GM19438 (cell line): ENCODE measurements around the gene FTSJ3.

Experiments
- ATAC-seq: cut with Tn5 transposase; IDR thresholded peaks from one replicate; pipeline ENCODE4 v1.9.1; 2021; ENCODE audit warnings: low read depth; ENCODE audit not compliant: unreplicated experiment

Gene FTSJ3

DNA sequence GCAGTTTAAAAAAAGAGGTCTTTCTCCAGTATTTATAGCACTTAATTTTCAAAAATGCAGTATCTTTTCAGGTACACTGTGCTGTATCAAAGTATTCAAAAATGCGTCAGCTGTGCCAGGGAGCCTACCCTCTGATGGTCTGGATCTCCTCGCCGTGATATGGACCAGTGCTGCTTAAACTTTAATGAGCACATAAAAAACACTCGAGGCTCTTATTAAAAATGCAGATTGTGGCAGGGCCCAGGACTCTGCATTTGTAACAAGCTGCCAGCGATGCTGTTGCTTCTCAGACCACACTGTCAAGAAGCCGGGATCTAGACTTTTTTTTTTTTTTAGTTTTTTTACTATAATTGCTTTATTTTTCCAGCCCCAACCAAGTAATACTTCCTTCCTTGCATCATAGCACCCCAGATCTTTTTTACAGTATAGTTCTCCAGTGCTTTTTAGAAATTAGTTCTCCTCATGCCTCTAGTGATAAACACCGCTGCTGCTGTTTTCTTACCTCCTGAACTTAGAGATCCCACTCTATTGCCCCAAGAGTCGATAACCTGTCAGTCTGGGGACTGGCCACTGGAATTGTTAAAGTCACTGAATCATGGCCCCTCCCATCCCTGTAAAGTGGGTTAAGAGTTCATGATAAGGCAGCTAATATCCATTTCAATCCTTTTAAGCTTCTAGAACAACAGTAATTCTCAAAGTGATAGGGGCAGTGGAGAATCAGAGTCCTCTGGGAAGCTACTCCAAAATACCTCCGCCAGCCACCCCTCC lies 16.6 kb upstream of the FTSJ3 start:
- ATAC-seq, result no peak

GRCh38 chr17:63843387-63843888 lies 16.0 kb upstream of the FTSJ3 start:
- ATAC-seq, result peak; percentile 15

- ATAC-seq, result peak; percentile 64
Observed at GRCh38 chr17:63842540-63843386, 15.3 kb upstream of the FTSJ3 start, which contains the start of gene SMARCD2. Gene SMARCD2, minus strand, starts transcription at chr17:63842685. Its CDS starts 11 bp downstream, at chr17:63842674.

DNA sequence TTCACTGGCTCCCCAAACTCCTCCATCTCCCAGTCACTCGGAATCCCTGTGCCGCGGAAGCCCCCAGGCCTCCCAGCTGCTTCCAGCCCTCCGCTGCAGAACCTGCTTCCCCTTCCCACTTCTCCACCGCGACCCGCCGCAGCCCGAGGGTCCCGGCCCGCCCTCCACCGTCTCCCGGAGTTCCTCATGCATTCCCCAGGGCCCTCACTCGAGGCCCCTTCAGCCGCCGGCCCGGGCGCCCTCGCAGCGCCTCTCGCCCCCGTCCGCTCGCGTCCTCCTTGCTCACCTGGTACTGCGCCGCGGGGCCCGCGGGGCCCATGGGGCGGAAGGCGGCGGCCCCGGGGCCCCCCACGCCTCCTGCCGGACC lies 14.7 kb upstream of the FTSJ3 start:
- peak; percentile 34 for ATAC-seq

GRCh38 chr17:63841350-63842172 lies 14.1 kb upstream of the FTSJ3 start:
- no peak for ATAC-seq

- no peak for ATAC-seq
Observed at GRCh38 chr17:63840591-63841349, 13.3 kb upstream of the FTSJ3 start.

- ATAC-seq, result no peak
Observed at GRCh38 chr17:63838631-63839171, 11.2 kb upstream of the FTSJ3 start.

DNA sequence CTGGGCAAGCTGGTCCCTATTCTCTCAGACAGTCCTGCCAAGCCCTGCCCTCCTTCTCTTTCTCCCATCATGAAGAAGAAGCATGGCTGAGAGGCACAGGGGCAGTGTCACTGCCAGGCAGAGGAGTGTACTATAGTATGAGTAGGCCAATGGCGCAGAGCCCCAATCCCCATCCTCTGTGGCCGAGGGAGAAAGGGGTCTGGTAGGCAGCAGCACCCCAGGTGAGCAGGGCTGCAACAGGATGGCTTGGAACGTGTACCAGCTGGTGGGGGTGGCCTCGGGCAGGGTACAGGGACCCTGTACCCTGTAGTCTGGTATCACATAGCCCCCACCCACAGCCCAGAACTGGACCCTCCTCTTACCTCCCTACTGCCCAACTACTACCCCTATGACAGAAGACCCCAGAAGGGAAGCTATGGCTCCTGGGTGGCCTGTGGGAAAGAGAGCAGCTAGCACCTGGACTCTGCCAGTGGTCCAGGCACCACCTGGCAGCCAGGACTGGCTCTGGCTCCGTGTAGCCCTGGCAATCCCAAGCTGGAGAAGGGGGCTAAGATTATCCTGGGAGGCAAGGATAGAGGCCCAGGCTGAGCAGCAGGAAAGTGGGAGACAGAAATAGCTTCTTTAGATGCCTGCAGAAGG lies 10.6 kb upstream of the FTSJ3 start:
- ATAC-seq, result no peak

- no peak for ATAC-seq
Observed at GRCh38 chr17:63837480-63837879, 10.0 kb upstream of the FTSJ3 start.

DNA sequence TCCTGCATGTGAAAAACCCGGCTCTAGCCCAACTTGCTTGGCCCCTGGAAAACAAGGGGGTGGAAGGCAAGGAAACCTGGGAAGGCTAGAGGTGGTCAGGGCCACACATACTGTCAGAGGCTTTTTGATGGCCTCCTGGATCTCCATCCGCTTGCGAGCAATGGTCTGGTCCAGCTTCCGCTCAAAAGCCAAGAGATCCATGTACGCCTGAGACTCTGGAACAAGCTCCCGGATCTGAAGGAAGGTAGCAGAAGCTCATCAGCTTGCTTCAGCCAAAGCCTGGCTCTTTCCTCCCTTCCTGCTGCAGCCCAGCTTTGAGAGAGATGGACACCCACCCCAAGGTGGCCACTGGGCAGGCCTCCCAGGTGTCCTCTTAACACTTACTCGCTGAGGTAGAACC lies 9.3 kb upstream of the FTSJ3 start:
- ATAC-seq, result no peak

DNA sequence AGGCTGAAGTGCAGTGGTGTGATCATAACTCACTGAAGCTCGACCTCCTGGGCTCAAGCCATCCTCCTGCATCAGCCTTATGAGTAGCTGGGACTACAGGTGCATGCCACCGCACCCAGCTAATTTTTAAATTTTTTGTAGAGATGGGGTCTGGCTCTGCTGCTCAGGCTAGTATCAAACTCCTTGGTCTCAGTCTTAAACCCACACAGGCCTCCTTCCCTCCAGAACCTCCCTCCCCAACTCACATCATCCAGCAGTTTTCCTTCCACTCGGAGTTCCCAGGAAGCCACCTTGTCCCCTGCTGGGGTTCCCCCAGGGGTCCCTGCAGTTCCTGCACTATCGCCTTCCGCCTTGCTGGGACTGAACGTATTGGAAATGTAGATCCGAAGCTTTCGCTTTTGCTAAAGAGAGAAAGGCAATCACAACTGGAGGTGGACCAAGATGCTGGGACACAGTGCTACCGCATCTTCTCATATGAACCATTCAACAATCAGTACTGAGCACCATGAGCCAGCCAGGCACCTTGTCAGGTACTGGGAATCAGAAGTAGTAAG lies 7.8 kb upstream of the FTSJ3 start:
- no peak for ATAC-seq

DNA sequence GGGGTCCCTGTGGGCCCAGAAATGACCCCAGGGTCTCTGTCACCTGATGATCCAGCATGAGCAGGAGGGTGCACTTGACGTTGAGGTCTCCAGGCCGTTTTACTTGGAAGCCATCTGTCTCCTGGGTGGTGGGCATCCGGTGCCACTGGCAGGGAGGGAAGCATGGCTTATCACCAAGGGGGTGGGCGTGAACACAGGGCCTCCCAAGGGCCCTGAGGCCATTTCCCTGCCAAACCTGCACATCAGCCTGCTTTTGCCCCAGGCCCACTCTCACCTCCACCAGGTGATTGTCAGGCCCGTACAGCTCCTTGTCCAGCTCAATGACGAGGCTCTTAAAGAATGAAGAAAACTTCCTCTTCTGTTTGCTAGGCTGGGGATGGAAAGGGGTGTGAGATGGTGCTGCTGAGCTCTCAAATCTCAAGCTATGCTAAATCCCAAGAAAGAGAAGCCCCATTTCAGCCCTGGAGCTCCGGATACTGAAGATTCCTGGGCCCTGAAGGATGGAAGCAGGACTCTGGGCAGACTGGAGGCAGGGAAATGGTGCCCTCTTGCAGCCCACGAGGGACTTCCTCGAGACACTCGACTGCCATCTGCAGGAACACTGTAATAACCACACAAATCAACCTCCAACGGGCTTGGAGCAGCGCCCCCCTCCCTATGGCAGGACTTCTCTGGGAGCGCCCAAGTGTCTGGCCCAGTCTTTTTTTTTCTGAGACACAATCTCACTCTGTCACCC lies 7.1 kb upstream of the FTSJ3 start:
- ATAC-seq, result peak; percentile 71

DNA sequence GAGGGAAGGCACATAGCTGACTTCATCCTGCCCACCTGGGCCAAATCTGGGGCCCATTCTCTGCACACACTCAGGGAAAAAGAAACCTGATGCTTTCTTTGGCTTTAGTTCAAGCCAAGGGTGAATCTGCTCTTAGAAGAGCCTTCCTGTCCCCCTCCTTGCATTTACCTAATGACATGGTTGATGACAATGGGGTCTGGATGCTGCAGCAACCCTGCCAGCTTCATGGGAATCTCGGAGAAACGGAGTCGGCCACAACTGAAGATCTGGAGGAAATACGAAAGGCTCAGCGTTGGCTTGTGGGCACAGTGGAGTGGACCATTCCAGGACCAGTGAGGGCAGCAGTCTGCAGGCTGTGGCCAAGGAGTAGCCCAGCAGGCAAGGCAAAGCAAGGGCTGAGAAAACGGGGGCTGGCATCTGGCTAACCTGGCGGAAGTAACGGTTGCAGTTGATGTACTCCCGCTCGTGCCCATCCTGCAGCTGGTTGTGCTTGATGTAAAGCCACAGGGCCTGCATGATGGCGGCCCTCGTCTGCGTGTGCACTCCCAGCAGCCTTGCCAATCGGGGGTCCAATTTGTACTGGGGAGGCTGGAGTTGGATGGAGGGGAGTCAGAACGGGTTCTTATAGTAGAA lies 6.4 kb upstream of the FTSJ3 start:
- no peak for ATAC-seq

DNA sequence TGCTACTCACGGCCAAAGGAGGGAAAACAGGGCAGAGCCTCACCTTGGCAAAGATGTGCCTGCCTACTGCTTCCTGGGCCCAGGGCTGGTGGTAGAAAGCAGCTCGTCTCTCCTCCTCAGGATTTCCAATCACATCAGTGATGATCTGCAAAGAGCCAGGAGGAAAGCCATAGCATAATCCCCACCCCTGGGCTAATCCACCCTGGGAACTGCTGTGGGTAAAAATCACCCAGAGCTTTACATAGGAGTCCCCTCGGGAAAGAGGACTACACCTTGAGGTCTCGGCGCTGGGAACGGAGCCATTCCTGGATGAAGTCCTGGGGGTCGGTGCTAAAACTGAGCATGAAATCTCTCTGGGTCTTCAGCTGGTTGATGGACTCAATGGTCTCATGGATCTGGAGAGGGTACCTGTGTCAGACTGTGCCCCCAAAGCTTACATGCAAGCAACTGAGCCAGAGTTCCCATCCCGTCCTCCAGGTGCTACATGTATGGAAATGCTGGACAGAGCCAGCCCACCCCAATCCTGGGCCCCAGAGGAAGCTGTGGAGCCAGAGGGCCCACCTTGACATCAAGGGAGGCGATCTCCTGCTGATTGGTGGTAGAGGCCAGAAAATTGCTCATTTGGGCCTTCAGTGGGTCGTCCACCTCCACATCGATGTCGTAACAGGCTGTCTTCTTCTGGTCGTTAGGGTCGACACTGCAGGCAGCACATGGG lies 5.7 kb upstream of the FTSJ3 start:
- ATAC-seq, result no peak

- ATAC-seq, result no peak
Observed at GRCh38 chr17:63832455-63832854, 5.0 kb upstream of the FTSJ3 start.

DNA sequence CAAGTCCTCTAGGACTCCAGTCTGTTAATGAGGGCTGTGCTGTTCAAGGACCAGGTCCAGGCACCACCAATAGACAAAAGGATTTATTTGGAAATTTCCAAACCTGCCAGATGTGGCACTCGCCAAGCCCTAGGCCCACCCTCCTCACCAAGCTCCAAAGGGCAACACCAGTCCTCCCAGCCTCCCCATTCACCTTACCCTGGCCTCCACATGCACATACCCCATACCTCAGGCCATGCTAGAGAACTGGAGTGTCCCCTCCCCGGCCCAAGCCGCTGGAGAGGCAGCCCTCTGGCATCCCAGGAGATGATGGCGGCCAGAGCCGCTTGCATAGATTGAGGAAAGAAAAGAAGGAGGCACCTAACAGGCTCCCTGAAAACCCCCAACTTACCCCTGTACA lies 4.6 kb upstream of the FTSJ3 start:
- ATAC-seq, result no peak

DNA sequence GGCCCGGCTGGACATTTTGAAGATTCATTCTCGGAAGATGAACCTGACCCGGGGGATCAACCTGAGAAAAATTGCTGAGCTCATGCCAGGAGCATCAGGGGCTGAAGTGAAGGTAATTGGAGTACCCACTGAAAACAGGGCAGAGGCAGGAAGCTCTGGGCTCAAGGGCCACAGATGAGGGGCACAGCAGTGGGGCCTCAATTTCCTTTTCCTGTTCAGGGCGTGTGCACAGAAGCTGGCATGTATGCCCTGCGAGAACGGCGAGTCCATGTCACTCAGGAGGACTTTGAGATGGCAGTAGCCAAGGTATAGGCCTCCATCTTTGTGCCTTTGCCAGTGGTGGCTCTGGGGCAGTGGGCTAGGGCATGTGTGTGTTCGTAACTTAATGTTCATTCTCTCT lies 4.0 kb upstream of the FTSJ3 start:
- no peak for ATAC-seq
